GM12801 (cell line): ENCODE measurements around the gene SHC2.

Experiments
- CTCF ChIP-seq: IDR thresholded peaks from one replicate; pipeline ENCODE4 v1.5.1; 2011; ENCODE audit warnings: control low read depth; ENCODE audit not compliant: insufficient read length; ENCODE audit errors: extremely low read depth

Gene SHC2

DNA sequence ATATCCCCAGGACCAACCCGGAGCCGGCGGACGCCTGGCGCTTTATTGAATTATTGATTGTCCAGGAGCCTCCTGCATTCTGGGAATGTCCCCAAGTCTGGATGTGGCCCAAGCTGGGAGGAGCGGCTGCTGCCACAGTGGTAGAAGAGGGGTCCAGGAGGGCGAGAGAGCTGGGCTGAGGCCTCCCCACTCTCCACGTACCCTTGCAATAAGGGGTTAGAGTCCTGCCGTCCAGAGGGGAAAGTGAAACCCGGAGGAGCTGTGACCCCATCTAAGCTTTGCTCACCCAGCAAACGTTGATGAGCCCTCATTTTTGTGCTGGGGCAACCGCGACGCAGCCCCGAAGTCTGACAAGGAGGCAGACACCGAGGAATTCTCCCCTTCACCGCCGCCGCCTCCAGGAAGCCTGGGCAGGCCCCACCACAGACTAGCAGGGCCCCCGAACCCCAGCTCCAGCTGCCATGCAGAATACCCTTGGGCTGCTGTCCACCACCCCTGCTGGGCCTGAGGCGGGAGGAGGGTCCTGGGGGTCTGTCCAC, 50.5 kb downstream of the SHC2 start:
- TF ChIP-seq CTCF, result no peak

DNA sequence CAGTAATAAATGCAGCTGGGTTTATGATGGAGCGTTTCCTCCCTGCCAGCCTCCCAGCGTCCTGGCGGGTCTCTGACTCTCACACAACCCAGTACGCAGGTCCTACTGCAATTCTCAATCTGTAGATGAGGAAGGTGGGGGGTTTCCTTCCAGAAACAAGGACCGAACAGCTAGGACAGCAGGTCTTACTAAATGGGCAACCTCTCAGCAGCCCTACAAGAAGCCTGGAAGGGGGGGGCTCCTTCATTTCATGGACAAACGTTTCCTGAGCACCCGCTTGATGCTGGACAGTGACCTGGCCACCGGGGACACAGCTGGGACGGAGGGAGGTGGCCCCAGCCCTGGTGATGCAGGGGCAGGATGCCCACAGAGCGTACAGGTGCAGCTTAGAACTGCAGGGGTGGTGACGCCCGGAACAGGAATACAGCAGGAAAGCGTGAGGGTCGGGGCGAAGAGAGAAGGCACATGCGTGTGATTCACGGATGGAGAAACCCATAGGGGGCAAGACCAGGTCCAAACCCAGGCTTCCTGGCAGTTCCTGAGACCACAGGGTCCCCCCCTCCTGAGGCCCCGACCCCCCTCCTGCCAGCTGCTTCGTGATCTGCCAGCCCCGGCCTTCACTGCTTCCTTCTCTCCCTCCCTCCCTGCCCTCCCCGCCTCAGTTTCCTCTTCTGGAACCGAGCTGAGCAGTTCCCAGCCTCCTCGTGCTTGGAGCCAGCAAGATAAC, 51.2 kb downstream of the SHC2 start:
- TF ChIP-seq CTCF, result no peak

DNA sequence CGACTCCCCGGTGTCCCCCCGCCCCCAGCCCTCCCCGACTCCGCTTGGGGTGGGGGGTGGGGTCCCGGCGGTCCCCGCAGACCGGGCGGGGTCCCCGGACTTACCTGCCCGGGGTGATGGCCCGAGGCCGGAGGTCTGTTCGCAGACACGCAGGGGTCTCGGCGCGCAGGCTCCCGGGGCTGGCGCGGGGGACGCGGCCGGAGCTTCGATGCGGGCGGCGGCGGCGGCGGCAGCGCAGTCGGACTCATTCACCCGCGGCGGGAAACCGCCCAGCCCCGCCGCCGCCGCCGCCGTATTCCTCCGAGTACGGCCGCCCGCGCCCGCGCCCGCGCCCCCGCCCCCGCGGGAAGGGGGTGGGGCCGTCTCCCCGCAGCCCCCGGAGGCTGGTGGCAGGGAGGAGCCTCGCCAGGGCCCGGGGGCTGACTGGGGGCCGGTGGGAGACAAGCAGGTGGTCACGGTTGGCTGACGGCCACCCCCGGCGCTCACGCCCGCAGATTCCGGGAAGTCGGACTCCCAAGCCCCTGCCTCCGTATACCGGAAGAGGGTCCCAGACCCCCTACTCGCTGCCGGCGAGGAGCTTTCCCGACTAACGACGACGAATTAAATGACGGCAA, 51.8 kb downstream of the SHC2 start, which contains the start of gene C2CD4C:
Gene C2CD4C (minus strand): TSS at position 246 of the 614 bp plus-strand sequence. CDS start 786 bp downstream, outside the sequence.
- no peak for TF ChIP-seq CTCF

DNA sequence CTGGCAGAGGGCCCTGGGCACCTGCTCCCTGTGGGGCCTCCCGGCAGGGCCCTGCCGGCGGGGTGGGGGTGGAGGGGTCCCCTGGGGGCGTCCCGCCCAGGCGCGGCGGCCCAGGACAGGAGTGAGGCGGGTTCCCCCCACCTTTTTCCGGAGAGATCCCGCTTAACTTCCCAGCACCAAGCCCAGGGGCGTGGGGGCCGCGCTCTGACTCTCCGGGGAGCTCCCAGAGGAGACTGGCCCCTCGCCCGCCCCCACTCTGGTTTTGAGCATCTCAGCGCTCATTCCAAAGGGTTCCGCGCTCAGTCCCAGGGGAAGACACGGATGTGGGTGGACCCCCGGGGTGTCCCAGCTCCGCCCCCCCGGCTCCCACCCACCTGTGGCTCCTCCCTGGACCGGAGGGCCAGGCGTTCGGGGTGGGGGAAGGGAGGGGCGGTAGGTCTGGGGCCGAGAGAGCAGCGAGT, 52.4 kb downstream of the SHC2 start:
- no peak for TF ChIP-seq CTCF

- TF ChIP-seq CTCF, result no peak
Measured at GRCh38 chr19:407511-408440, 53.1 kb downstream of the SHC2 start.

DNA sequence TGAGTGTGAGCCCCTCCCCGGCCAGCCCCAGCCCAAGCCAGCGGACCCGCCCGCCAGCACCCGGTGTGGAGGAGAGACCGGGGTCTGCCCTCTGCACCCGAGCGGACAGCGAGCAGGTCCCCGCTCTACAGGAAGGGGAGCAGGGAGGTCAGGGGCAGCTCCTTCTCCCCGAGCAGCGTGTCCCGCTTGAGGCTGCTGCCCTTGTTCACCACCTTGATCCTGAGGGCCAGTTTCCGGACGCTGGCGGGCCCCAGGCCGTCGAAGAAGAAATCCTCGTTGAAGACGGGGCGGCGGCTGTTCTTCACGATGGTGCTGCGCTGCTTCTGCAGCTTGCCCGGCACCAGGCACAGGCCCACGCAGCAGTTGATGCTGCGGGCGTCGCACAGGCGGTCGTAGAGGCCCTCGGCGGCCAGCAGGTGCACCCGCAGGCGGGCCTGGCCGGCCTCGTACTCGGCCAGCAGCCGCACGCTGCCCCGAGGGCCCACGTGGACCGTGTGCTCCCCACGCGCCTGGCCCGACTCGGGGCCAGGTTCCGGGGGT, 53.8 kb downstream of the SHC2 start:
- no peak for TF ChIP-seq CTCF
